GM11168 (cell line): ENCODE results near the gene ZC3HAV1.
"Not testable (repeated sequence)": the region's sequence is repeated elsewhere in the genome, so short reads cannot be mapped to it uniquely, and the experiment has no call there.

Experiments used
- in situ Hi-C: fragments of 300-500 bp; cut with MboI; formaldehyde crosslinking; loops from one replicate; pipeline ENCODE4 v1.12.0; 2022; ENCODE audit warnings: low sequenced_read_pairs; ENCODE audit not compliant: unreplicated experiment

Gene ZC3HAV1

DNA sequence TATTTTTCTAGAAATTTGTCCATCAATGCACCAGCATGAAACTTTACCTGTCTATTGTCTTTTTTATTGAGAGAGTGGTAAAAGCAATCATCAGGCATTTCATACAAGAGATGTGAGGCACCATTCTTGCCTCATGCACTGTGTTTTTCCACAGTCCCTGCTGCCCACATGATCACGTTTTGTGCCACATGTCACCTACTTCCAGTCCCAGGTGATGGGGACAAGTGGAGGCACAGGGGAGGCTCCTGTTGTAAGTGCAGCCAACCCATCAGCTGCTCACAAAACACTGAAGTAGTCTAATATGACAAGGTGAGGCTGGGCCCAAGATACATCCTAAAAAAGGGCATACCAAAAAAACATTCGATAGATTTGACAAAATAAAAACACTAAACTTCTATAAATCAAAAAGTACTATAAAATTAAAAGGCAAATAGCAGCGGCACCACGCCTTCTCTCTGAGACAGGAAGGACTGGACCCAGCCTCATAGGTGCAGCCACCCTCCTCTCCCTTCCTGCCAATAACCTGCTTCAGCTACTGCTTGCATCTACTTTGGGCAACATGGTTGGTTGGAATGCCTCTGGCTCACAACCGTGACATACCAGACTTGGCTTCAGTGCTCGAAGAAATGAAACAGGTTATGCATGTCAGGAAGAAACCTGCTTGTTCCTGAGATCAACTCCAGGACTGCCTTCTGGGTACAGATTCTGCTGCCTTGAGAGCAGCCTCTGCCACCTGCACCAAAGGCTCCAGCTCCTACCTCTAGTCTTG lies 76.0 kb downstream of the ZC3HAV1 start:
- in situ Hi-C loops = no loop called here

DNA sequence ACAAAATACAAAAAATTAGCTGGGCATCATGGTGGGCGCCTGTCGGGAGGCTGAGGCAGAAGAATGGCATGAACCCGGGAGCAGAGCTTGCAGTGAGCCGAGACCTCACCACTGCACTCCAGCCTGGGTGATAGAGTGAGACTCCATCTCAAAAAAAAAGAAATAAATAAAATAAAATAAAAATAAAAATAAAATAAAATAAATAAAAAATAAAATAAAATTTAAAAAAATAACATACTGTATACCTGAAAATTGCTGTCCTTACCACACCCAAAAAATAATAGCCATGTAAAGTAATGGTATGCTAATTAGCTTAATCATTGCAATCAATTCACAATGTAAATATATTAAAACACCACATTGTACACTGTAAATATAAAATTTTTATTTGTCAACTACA lies 77.0 kb downstream of the ZC3HAV1 start:
- in situ Hi-C loops = no loop called here

DNA sequence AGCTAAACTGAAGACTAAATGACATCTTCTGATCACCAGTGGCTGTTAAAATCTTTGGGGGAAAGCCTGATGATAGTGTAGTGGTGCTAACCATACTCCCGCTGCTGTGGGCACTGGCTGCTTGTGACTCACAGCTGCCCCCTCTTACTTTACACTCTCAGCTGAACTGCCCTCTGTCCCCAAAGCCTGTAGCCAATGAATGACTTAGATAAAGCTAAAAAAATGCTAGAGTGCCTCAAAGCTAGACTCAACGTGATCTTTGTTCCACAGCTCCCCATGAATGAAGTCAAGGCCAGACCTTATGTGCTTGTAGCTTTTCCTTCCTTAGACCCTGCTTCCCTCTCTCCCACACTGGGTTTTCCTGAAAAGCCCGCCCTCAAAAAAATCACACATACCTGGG lies 80.2 kb downstream of the ZC3HAV1 start:
- in situ Hi-C loops = no loop called here

DNA sequence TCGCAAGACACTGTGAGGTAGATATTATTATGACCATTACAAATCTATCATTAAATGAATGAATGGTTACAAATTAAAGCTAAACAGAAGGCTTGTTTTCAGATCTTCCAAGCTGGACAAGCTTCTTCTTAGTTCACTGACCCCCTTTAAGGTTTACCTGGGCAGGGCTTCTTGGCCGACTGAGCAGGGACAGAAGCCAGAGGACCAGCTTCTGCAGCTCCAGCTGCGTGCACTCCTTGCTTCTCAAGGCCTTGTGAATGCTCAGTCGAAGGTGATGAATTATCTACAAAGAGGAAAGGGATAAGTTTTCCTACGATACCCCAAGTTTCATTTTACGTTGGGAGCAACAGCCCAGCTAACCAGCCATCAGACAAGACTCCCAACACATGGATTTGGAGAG lies 83.0 kb downstream of the ZC3HAV1 start:
- in situ Hi-C loops = no loop called here

DNA sequence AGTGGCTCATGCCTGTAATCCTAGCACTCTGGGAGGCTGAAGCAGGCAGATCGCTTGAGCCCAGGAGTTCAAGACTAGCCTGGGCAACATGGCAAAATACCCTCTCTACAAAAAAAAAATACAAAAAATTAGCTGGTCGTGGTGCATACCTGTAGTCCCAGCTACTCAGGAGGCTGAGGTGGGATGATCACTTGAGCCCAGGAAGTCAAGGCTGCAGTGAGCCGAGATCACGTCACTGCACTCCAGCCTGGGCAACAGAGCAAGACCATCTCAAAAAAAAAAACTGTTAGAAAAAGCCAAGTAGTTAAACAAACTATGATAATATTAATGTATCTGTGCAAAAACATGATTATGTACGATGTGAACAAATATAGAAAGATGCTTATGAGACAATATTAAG lies 83.7 kb downstream of the ZC3HAV1 start:
- in situ Hi-C loops = not testable (repeated sequence)

DNA sequence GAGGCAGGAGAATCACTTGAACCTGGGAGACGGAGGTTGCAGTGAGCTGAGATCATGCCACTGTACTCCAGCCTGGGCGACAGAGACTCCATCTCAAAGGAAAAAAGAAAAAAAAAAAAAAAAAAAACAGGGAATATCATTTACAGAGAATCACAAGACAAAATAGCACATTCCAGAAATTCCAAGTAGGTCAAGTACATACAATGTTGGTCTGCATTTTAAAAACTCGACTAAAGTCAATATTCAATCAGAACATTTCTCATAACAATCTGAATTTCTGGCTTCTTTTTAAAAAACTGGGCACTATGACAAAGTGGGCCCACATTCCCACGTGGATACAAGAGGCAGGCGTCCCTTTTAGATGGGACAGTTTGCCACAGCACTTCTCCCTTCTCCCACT lies 86.4 kb downstream of the ZC3HAV1 start:
- in situ Hi-C loops = no loop called here

DNA sequence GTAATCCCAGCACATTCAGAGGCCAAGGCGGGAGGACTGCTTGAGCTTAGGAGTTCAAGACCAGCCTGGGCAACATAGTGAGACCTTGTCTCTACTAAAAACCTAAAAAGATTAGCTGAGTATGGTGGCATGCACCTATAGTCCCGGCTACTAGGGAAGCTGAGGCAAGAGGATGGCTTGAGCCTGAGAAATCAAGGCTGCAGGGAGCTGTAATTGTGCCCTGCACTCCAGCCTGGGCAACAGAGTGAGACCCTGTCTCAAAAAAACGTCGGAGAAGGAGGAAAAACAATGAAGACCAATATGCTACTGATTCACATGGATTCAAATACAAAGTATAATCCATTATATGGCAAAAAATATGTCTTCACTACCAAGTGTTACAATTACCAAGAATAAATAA lies 87.2 kb downstream of the ZC3HAV1 start:
- in situ Hi-C loops = no loop called here

DNA sequence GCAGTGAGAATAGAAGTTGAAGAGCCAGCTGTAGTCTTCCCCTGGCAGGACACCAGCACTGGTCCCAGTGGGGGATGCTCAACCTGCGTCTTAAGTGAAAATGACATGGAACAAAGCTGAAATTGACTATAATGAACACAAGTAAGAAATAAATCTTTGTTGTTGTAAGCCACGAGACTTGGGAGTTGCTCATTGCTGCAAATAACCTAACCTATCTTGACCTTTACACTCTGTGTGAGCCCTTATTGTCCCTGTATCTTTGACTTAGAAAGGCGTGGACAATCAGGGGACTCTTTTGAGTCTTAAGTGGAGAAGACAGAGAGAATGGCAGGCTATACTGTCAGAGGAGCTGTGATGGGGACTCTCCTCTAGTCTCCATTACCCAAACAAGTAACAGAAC lies 90.6 kb downstream of the ZC3HAV1 start:
- in situ Hi-C loops = no loop called here

DNA sequence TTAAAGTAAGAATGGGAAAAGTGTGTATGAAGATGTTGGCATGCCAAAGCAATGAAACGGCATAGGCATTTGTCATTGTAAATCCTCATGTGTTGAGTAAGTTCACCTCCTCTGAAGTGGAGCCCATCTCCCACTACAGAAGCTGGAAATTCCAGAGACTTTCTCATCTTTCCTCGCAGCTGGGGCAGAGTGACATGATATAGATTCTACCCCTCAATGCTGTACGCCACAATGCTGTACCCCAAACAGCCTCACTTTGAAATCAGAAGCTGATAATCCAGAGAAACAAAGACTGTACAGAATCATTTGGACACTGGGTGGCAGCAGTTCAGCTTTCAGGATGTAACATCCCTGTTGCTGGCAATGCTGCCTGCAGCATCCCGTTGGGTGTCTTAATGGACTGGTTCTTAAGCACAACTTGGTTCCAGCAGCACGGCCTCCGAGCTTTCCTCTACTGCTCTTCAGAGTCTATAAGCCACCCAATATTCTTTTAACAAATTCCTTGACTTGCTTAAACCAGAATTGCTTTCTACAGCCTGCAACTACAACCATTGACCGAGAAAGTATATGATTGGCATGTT lies 92.5 kb downstream of the ZC3HAV1 start:
- in situ Hi-C loops = no loop called here

DNA sequence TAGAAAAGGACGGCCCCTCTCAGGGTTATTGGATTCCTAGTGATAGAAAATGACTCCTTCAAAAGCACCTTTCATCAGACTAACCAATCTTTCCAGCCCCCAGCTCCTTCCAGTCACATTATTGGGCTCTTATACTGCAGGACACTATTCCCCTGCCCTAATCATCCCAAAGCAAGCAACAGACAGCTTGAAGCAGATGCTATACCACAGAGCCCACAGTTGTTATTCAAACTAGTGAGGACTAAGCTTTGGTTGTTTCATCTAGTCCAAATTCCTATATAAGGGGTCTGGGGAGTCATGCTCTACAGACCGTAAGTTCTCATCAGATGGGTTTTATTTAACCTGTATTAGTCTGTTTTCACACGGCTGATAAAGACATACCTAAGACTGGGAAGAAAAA lies 98.1 kb downstream of the ZC3HAV1 start:
- in situ Hi-C loops = no loop called here

DNA sequence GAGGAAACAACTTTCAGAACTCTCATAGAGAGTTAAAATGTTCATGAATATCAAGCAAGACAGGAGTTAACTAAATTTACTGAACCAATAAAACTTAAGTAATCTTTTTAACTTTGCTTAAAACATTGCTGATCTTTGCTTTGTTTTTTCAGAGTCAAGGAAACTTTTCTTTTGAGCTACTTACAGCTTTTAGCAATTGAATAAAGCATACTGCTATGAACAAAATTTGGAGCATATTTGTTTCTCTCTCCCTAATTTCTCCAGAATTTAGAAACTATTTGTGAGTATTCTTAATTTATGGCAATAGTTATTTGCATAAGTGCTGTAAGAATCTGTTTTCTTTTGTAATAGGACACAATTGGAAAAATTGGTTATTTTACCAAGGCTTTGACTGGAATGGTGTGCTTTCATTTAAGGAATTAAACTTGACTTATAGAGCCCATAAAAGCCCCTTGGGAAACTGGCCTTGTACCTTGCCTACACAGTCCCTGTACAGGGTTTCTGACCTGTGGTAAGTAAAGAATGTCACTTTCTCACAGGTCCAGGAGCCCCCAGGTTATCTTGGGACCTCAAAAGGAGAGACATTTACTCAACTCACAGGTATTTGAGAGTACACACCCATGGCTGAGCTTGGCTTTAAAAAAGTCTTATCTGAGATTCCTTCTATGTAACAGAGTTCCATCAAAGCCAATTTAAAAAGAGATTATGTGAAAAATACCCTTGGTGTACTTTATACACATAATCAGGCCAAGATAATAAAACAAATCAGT lies 105.0 kb downstream of the ZC3HAV1 start:
- in situ Hi-C loops = no loop called here

DNA sequence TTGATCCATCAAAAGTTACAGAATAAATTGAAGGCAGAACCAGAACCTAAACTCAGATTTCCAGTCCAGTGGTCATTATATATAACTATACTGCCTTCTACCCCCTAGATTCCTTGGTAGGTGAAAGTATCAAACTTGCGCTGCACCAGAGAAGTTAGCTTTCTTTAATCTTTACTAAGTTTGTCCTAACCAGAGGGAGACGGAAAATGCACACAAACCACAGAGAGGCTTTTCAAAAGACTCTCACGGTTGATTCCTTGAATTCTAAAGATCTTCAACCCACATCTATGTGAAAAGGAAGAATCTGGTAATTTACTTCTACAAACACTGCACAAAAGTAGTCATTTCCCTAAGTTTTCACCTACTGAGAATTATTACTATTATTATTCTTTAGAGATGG lies 110.1 kb downstream of the ZC3HAV1 start:
- in situ Hi-C loops = no loop called here
